ENCODE data around the gene GTF3C1. TPM values are rescaled to one million over a fixed set of nuclear protein-coding genes. Genes with fewer than 3 reads are reported as not detected.

GTF3C1 gene
- total and polyA plus RNA-seq, 4 donors: 15.3 to 28.0 (median 22.2) TPM

- whole genome bisulfite sequencing: 82% methylated on average over 19 of the region's 19 CpGs
- H3K36me3 ChIP-seq (ENCODE audit: control insufficient read depth in 4 of 4, insufficient read depth in 3 of 4, low read depth in 1 of 4, low read length in 3 of 4): peaks cover 11 to 77% (median 57%) of the 10 kb centered on the region in 4 donors
- no peak overlapping the region for H3K27ac ChIP-seq (ENCODE audit: low read depth in 1 of 2, low read length in 2 of 2)
- H3K9me3 ChIP-seq (ENCODE audit: control insufficient read depth in 4 of 4, low read length in 3 of 4): no peaks in the 10 kb centered on the region
- DNase-seq (ENCODE audit: low spot score): no peak
- no peak overlapping the region for H3K9ac ChIP-seq (ENCODE audit: low read depth in 1 of 2, low read length in 2 of 2)
- TF ChIP-seq EGR1 (IDR thresholded peaks at IDR 0.05; ENCODE audit: low read depth in 2 of 2) (no peak), RXRA (IDR thresholded peaks at IDR 0.05) (no peak), FOXA1 (IDR thresholded peaks at IDR 0.05) (no peak), TAF1 (conservative IDR thresholded peaks at IDR 0.05) (no peak), RAD21 (IDR thresholded peaks at IDR 0.05) (no peak)
- H3K4me1 ChIP-seq (ENCODE audit: control insufficient read depth in 4 of 4, insufficient read depth in 4 of 4, low read length in 3 of 4): no peaks in the 10 kb centered on the region
- H3K27me3 ChIP-seq (ENCODE audit: control insufficient read depth in 4 of 4, insufficient read depth in 4 of 4, low read length in 3 of 4): no peaks in the 10 kb centered on the region
- no peak overlapping the region for H3K4me3 ChIP-seq (ENCODE audit: low read depth in 1 of 3, low read length in 3 of 3)
Measured at GRCh38 chr16:27531826-27532800, 17.6 kb downstream of the GTF3C1 start.

GRCh38 chr16:27531186-27531585 lies 18.5 kb downstream of the GTF3C1 start:
- 86% methylated on average over 2 of the region's 2 CpGs for WGBS
- H3K4me3 ChIP-seq (ENCODE audit: low read depth in 1 of 3, low read length in 3 of 3): no peak overlapping the region
- H3K36me3 ChIP-seq (ENCODE audit: control insufficient read depth in 4 of 4, insufficient read depth in 3 of 4, low read depth in 1 of 4, low read length in 3 of 4): peaks cover 6 to 80% (median 56%) of the 10 kb centered on the region in 4 donors
- no peak overlapping the region for H3K9ac ChIP-seq (ENCODE audit: low read depth in 1 of 2, low read length in 2 of 2)
- DNase-seq (ENCODE audit: low spot score): no peak
- H3K27ac ChIP-seq (ENCODE audit: low read depth in 1 of 2, low read length in 2 of 2): no peak overlapping the region
- no peaks in the 10 kb centered on the region for H3K9me3 ChIP-seq (ENCODE audit: control insufficient read depth in 4 of 4, low read length in 3 of 4)
- TF ChIP-seq CTCF (IDR thresholded peaks at IDR 0.05; ENCODE audit: low read depth, low read length, missing input control) (no peak), REST (IDR thresholded peaks at IDR 0.05) (no peak), YY1 (IDR thresholded peaks at IDR 0.05) (no peak), MAX (IDR thresholded peaks at IDR 0.05) (no peak), ZBTB33 (IDR thresholded peaks at IDR 0.05) (no peak), RXRA (IDR thresholded peaks at IDR 0.05) (no peak), NR2F2 (IDR thresholded peaks at IDR 0.05) (no peak), EGR1 (IDR thresholded peaks at IDR 0.05; ENCODE audit: low read depth in 2 of 2) (no peak), HNF4A (conservative IDR thresholded peaks at IDR 0.05) (no peak), FOXA1 (IDR thresholded peaks at IDR 0.05) (no peak)
- no peaks in the 10 kb centered on the region for H3K27me3 ChIP-seq (ENCODE audit: control insufficient read depth in 4 of 4, insufficient read depth in 4 of 4, low read length in 3 of 4)
- no peaks in the 10 kb centered on the region for H3K4me1 ChIP-seq (ENCODE audit: control insufficient read depth in 4 of 4, insufficient read depth in 4 of 4, low read length in 3 of 4)

Data from liver (tissue), 9 donors.